Skeletal muscle satellite cell (primary cell): ENCODE data around the gene TTLL13.

Experiments used
- H3K27me3 ChIP-seq: 2 replicates; pipeline ENCODE4 v1.7.0; 2013; ENCODE audit warnings: low read length; ENCODE audit not compliant: control insufficient read depth, insufficient read depth
- H3K36me3 ChIP-seq: 2 replicates; pipeline ENCODE4 v1.7.0; 2013; ENCODE audit warnings: mild to moderate bottlenecking, control low read depth, low read length; ENCODE audit not compliant: insufficient read depth
- H3K4me1 ChIP-seq: 2 replicates; pipeline ENCODE4 v1.7.0; 2013; ENCODE audit warnings: low read length; ENCODE audit not compliant: control insufficient read depth, insufficient read depth
- H3K4me2 ChIP-seq: 2 replicates; pipeline ENCODE4 v1.7.0; 2013; ENCODE audit warnings: mild to moderate bottlenecking, low read length
- H3K4me3 ChIP-seq: 2 replicates; pipeline ENCODE4 v1.7.0; 2013; ENCODE audit warnings: low read length
- H3K9ac ChIP-seq: 2 replicates; pipeline ENCODE4 v1.7.0; 2013; ENCODE audit warnings: mild to moderate bottlenecking, low read depth, low read length, moderate library complexity
- H3K9me3 ChIP-seq: replicated peaks from 2 replicates; pipeline ENCODE4 v1.7.0; 2013; ENCODE audit warnings: mild to moderate bottlenecking, control low read depth, low read length

The TTLL13 gene

DNA sequence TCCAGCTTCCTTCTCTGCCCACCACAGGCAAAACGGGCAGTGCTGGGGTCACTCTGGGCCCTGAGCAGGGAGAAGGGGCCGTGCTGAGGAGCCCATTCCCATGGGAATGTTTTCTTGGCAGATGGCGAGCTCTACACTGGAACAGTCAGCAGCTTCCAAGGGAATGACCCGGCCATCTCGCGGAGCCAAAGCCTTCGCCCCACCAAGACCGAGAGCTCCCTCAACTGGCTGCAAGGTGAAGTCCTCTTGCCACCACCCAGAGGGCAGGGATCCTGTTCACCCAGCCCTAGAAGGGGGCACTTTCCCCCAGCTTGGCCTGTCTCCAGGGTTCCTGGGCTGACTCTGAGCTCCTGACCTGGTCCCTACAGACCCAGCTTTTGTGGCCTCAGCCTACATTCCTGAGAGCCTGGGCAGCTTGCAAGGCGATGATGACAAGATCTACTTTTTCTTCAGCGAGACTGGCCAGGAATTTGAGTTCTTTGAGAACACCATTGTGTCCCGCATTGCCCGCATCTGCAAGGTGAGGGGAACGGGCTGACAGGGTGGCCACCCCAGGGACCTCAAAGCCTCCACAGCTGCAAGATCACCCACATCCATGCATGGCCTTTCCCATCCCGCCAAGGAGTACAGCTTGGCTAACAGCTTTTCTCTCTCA is 28.0 kb upstream of the TTLL13 start:
- no peak overlapping the region for H3K4me3 ChIP-seq
- no peak overlapping the region for H3K4me2 ChIP-seq
- H3K9ac ChIP-seq, result no peak overlapping the region
- H3K9me3 ChIP-seq, result no peaks in the 10 kb centered on the region
- H3K4me1 ChIP-seq, result peaks cover 4% of the 10 kb centered on the region
- H3K27me3 ChIP-seq, result no peaks in the 10 kb centered on the region
- peaks cover 6% of the 10 kb centered on the region for H3K36me3 ChIP-seq

DNA sequence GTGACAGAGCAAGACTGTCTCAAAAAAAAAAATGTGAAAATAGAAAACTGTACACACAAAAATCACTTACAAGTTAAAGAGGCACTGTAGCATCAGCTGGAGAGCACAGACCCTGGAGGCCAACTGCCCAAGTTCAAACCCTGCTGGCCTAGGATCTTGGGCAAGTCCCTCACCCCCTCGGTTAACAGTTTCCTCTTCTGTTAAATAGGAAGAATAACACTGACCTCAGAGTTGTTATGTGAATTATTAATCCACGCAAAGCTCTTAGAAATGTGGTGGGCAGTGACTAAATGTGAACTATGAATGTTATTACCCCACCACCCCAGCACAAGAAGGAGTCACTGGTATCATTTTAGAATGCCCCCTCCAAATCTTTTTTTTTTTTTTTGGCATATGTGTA is 26.8 kb upstream of the TTLL13 start:
- no peaks in the 10 kb centered on the region for H3K27me3 ChIP-seq
- H3K4me1 ChIP-seq, result peaks cover 4% of the 10 kb centered on the region
- H3K36me3 ChIP-seq, result peaks cover 6% of the 10 kb centered on the region
- no peak overlapping the region for H3K9ac ChIP-seq
- no peaks in the 10 kb centered on the region for H3K9me3 ChIP-seq
- no peak overlapping the region for H3K4me3 ChIP-seq
- no peak overlapping the region for H3K4me2 ChIP-seq

DNA sequence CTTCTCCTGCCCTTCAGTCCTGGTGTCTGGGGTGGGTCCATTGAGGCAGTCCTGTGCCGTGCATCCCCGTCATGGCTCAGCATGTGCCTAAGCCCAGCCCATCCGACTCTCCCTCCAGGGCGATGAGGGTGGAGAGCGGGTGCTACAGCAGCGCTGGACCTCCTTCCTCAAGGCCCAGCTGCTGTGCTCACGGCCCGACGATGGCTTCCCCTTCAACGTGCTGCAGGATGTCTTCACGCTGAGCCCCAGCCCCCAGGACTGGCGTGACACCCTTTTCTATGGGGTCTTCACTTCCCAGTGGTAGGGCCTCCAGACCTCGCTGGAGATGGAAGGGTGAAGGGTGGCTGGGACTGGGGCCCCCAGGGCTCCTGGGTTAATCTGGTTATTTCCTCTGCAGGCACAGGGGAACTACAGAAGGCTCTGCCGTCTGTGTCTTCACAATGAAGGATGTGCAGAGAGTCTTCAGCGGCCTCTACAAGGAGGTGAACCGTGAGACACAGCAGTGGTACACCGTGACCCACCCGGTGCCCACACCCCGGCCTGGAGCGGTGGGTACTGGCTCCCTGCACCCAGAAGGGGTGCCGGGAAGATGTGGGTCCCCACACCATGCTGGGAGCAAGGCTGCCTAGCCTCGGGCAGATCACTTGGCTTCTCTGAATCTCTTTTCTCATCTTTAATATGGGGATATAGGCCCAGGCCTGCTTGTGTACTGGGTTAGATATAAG is 25.8 kb upstream of the TTLL13 start:
- no peak overlapping the region for H3K4me2 ChIP-seq
- H3K27me3 ChIP-seq, result no peaks in the 10 kb centered on the region
- H3K4me1 ChIP-seq, result peaks cover 4% of the 10 kb centered on the region
- H3K9ac ChIP-seq, result no peak overlapping the region
- no peak overlapping the region for H3K4me3 ChIP-seq
- no peaks in the 10 kb centered on the region for H3K9me3 ChIP-seq
- H3K36me3 ChIP-seq, result peaks cover 14% of the 10 kb centered on the region

DNA sequence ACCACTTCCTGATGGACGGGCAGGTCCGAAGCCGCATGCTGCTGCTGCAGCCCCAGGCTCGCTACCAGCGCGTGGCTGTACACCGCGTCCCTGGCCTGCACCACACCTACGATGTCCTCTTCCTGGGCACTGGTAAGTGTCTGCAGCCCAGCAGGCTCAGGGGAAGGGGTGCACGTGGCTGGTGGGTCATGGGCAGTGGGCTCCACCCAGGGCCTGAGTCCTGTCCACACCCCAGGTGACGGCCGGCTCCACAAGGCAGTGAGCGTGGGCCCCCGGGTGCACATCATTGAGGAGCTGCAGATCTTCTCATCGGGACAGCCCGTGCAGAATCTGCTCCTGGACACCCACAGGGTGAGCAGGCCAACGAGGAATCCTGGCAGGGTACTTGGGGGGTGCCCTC is 24.3 kb upstream of the TTLL13 start:
- Histone ChIP-seq H3K4me3 (no peak overlapping the region), H3K4me1 (peaks cover 4% of the 10 kb centered on the region), H3K9me3 (no peaks in the 10 kb centered on the region), H3K36me3 (peaks cover 26% of the 10 kb centered on the region), H3K9ac (no peak overlapping the region), H3K27me3 (no peaks in the 10 kb centered on the region), H3K4me2 (no peak overlapping the region)

DNA sequence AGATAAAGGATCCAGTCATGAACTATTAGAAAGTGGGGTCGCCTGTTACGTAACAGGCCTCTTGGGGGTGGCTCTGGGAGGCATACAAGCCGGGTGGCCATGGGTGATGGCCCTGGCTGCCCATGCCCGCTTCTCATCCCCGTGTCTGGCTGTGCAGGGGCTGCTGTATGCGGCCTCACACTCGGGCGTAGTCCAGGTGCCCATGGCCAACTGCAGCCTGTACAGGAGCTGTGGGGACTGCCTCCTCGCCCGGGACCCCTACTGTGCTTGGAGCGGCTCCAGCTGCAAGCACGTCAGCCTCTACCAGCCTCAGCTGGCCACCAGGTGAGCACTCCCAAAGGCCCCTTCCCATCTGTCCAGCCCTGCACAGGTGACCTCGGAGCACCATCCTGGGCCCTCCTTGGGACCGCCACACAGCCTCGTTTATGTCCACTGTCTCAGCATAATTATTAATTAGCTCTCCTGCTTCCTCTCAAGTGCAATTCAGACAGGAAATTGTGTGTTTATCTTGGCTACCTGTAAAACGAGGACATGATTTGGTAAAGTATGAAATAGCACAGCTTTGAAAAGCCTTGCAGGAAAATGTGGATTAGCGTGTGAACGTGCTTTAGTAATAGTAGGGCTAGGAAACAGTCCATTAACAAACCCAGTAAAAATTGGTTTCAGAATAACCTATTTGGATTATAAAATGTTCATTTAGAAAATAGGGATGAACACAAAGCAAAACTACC is 23.7 kb upstream of the TTLL13 start:
- Histone ChIP-seq H3K4me3 (no peak overlapping the region), H3K36me3 (peaks cover 32% of the 10 kb centered on the region), H3K27me3 (no peaks in the 10 kb centered on the region), H3K4me1 (peaks cover 4% of the 10 kb centered on the region), H3K9ac (no peak overlapping the region), H3K9me3 (no peaks in the 10 kb centered on the region), H3K4me2 (no peak overlapping the region)

DNA sequence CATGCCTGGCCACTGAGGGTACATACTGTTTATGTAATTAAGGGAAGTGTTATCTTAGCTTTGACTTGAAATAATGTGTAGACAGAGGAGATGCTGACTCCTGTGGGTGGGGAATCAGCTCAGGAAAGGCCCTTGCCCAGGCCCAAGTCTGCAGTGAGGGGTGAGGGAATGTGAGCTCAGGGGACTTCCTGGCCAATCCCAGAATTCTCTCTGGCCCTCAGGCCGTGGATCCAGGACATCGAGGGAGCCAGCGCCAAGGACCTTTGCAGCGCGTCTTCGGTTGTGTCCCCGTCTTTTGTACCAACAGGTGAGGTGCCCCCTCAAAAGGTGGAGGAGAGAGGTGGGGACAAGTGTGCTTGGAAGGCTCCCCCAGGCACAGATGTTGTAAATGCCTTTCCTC is 22.0 kb upstream of the TTLL13 start:
- Histone ChIP-seq H3K4me1 (no peaks in the 10 kb centered on the region), H3K9me3 (no peaks in the 10 kb centered on the region), H3K4me3 (no peak overlapping the region), H3K36me3 (peaks cover 42% of the 10 kb centered on the region), H3K27me3 (no peaks in the 10 kb centered on the region), H3K9ac (no peak overlapping the region), H3K4me2 (no peak overlapping the region)

DNA sequence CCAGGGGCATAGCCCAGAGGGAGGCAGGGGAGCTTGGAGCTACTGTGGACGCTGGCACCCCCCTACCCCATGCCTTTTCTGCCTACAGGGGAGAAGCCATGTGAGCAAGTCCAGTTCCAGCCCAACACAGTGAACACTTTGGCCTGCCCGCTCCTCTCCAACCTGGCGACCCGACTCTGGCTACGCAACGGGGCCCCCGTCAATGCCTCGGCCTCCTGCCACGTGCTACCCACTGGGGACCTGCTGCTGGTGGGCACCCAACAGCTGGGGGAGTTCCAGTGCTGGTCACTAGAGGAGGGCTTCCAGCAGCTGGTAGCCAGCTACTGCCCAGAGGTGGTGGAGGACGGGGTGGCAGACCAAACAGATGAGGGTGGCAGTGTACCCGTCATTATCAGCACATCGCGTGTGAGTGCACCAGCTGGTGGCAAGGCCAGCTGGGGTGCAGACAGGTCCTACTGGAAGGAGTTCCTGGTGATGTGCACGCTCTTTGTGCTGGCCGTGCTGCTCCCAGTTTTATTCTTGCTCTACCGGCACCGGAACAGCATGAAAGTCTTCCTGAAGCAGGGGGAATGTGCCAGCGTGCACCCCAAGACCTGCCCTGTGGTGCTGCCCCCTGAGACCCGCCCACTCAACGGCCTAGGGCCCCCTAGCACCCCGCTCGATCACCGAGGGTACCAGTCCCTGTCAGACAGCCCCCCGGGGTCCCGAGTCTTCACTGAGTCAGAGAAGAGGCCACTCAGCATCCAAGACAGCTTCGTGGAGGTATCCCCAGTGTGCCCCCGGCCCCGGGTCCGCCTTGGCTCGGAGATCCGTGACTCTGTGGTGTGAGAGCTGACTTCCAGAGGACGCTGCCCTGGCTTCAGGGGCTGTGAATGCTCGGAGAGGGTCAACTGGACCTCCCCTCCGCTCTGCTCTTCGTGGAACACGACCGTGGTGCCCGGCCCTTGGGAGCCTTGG is 21.3 kb upstream of the TTLL13 start:
- Histone ChIP-seq H3K9me3 (no peaks in the 10 kb centered on the region), H3K9ac (no peak overlapping the region), H3K4me2 (no peak overlapping the region), H3K36me3 (peaks cover 42% of the 10 kb centered on the region), H3K4me1 (no peaks in the 10 kb centered on the region), H3K27me3 (no peaks in the 10 kb centered on the region), H3K4me3 (no peak overlapping the region)

DNA sequence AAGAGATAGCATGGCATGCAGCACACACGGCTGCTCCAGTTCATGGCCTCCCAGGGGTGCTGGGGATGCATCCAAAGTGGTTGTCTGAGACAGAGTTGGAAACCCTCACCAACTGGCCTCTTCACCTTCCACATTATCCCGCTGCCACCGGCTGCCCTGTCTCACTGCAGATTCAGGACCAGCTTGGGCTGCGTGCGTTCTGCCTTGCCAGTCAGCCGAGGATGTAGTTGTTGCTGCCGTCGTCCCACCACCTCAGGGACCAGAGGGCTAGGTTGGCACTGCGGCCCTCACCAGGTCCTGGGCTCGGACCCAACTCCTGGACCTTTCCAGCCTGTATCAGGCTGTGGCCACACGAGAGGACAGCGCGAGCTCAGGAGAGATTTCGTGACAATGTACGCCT is 20.4 kb upstream of the TTLL13 start:
- Histone ChIP-seq H3K9me3 (no peaks in the 10 kb centered on the region), H3K4me2 (no peak overlapping the region), H3K4me3 (no peak overlapping the region), H3K9ac (no peak overlapping the region), H3K36me3 (peaks cover 42% of the 10 kb centered on the region), H3K4me1 (no peaks in the 10 kb centered on the region), H3K27me3 (no peaks in the 10 kb centered on the region)

DNA sequence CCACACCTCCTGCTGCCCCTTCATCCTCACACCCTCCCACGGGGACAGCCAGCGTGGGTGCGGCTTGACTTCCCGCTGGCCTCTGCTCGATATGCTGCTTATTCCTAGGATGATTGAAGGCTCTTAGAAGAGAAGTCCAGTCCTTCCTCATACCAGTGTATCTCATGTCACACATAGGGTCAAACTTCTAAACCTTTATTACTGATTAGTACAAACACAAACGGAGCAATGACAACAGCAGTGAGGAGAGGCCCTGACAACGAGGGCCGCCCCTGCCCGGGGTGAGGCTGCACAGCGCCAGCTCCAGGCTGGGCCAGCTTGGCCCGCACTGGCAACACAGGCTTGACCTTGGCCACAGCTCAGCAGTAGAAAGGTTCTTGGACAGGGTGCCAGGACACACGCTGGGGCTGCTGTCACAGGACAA is 19.3 kb upstream of the TTLL13 start:
- H3K4me3 ChIP-seq, result no peak overlapping the region
- no peaks in the 10 kb centered on the region for H3K27me3 ChIP-seq
- no peaks in the 10 kb centered on the region for H3K9me3 ChIP-seq
- peaks cover 7% of the 10 kb centered on the region for H3K4me1 ChIP-seq
- peaks cover 40% of the 10 kb centered on the region for H3K36me3 ChIP-seq
- no peak overlapping the region for H3K9ac ChIP-seq
- no peak overlapping the region for H3K4me2 ChIP-seq

DNA sequence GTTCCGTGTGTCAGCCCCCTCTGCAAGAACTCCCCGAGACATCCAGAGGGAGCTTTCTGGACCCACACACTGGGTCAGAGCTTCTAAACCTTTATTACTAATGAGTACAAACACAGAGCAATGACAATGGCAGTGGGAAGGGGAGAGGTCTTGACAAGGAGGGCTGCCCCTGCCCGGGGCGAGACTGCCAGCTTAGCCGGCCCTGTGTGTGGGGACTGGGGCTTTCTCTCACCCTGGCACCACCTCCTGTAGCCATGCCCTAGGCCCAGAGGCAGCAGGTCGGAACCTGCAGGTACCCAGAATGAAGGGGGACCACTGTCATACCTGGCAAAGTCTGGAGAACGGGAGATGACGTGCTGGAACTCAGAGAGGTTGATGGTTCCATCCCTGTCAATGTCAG is 18.7 kb upstream of the TTLL13 start:
- H3K9ac ChIP-seq, result no peak overlapping the region
- H3K9me3 ChIP-seq, result no peaks in the 10 kb centered on the region
- no peaks in the 10 kb centered on the region for H3K27me3 ChIP-seq
- H3K4me2 ChIP-seq, result no peak overlapping the region
- H3K4me3 ChIP-seq, result no peak overlapping the region
- peaks cover 8% of the 10 kb centered on the region for H3K4me1 ChIP-seq
- peaks cover 36% of the 10 kb centered on the region for H3K36me3 ChIP-seq
